Rectal smooth muscle tissue (tissue), 1 donor: ENCODE results near the gene FGGY.
"Not testable (repeated sequence)": the region's sequence is repeated elsewhere in the genome, so short reads cannot be mapped to it uniquely, and the experiment has no call there.

ENCODE experiments used
- H3K27ac ChIP-seq: one replicate; pipeline ENCODE4 v1.7.0; 2013; ENCODE audit warnings: low read depth, low read length, inconsistent platforms
- H3K27me3 ChIP-seq: one replicate; pipeline ENCODE4 v1.7.0; 2013; ENCODE audit warnings: low read length; ENCODE audit not compliant: control insufficient read depth, insufficient read depth
- H3K36me3 ChIP-seq: one replicate; pipeline ENCODE4 v1.7.0; 2013; ENCODE audit warnings: low read length; ENCODE audit not compliant: control insufficient read depth, insufficient read depth
- H3K4me1 ChIP-seq: one replicate; pipeline ENCODE4 v1.7.0; 2013; ENCODE audit warnings: low read length; ENCODE audit not compliant: control insufficient read depth, insufficient read depth
- H3K4me3 ChIP-seq: one replicate; pipeline ENCODE4 v1.7.0; 2013; ENCODE audit warnings: low read length
- H3K9ac ChIP-seq: one replicate; pipeline ENCODE4 v1.7.0; 2013; ENCODE audit warnings: low read length

The FGGY gene

DNA sequence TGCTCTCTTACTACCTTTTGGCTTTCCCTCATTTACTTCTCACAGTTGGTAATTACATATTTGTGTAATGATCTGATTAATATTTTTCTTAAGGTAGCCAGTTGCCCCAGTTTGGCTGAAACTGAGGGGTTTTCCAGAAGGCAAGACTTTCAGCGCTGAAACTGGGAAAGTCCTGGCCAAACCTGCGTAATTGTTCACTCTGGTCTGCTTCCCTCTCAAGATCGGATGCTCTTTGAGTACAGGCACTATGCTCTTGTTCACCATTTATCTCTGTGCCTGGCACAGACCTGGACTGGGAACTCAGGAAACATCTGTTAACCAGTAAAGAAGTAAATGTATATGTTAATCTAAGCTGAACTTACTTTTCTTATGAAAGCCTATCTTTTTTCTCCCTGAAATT is 308.3 kb downstream of the FGGY start:
- H3K27me3 ChIP-seq, result no peaks in the 10 kb centered on the region
- no peaks in the 10 kb centered on the region for H3K36me3 ChIP-seq
- peaks cover 9% of the 10 kb centered on the region for H3K4me1 ChIP-seq
- no peak overlapping the region for H3K27ac ChIP-seq
- H3K9ac ChIP-seq, result no peak overlapping the region
- H3K4me3 ChIP-seq, result no peak overlapping the region

DNA sequence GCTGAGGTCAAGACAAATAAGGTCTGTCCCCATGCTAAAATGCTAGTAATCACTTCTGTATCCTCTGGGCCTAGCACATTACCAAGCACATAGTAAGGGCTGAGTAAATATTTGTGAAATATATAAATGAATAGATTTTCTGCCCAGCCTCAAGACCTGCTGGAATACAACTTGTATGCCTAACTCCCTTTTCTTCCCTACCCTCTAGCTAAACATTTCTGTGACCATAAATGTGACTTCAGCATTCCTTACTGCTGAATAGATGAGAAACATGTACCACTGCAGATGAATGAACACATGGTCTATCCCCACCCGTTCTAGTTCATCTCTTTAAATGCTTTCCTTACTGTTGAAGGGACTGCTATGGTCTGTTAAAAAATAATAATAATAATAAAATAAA is 308.9 kb downstream of the FGGY start:
- no peak overlapping the region for H3K27ac ChIP-seq
- peaks cover 5% of the 10 kb centered on the region for H3K4me1 ChIP-seq
- H3K27me3 ChIP-seq, result no peaks in the 10 kb centered on the region
- no peaks in the 10 kb centered on the region for H3K36me3 ChIP-seq
- H3K9ac ChIP-seq, result no peak overlapping the region
- no peak overlapping the region for H3K4me3 ChIP-seq

DNA sequence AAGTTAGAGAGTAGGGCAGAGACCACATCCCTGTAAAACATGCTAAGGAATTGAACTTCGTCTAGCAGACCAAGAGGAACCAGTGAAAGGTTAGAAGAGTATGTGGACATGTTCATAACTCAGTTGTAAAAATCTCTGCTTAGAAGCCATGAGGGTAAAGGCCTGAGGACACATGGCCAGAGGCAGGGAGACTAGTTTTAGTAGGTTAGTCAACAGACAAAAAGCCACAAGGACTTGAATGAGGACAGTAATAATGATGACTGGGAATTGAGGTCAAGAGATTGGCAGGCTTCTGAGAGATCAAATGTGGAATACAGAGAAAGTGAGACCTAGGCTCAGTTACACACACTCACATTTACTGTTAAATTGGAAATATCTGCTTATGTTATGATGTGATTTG is 312.4 kb downstream of the FGGY start:
- Histone ChIP-seq H3K4me1 (no peaks in the 10 kb centered on the region), H3K27ac (no peak overlapping the region), H3K36me3 (no peaks in the 10 kb centered on the region), H3K27me3 (no peaks in the 10 kb centered on the region), H3K9ac (no peak overlapping the region), H3K4me3 (no peak overlapping the region)

DNA sequence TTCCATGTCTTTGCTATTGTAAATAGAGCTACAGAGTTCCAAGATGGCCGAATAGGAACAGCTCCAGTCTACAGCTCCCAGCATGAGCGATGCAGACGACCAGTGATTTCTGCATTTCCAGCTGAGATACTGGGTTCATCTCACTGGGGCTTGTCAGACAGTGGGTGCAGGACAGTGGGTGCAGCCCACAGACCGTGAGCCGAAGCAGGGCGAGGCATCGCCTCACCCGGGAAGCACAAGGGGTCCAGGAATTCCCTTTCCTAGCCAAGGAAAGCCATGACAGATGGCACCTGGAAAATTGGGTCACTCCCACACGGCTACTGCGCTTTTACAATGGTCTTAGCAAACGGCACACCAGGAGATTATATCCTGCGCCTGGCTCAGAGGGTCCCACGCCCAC is 313.6 kb downstream of the FGGY start:
- H3K9ac ChIP-seq, H3K27ac ChIP-seq, H3K36me3 ChIP-seq, H3K27me3 ChIP-seq, H3K4me3 ChIP-seq, H3K4me1 ChIP-seq: not testable (repeated sequence)

DNA sequence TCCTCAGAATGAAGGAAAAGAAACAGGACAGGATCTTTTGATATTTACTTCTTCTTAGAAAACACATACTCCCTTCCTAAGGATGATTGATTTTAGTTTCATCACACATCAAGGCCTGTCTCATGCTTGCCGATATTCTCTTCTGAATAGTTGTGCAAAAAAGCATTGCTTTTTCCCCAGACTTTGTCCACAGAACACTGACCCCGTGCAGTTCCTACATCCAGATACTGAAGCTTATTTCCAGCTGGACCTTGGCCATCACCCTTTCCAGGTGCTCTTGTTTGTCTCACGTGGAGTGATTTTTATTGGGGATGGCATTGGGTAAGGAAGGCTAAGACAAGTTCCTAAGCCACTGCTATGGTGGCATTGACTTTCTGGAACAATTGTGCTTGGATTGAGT is 320.5 kb downstream of the FGGY start:
- Histone ChIP-seq H3K27me3 (no peaks in the 10 kb centered on the region), H3K9ac (no peak overlapping the region), H3K36me3 (no peaks in the 10 kb centered on the region), H3K4me1 (no peaks in the 10 kb centered on the region), H3K27ac (no peak overlapping the region), H3K4me3 (no peak overlapping the region)

DNA sequence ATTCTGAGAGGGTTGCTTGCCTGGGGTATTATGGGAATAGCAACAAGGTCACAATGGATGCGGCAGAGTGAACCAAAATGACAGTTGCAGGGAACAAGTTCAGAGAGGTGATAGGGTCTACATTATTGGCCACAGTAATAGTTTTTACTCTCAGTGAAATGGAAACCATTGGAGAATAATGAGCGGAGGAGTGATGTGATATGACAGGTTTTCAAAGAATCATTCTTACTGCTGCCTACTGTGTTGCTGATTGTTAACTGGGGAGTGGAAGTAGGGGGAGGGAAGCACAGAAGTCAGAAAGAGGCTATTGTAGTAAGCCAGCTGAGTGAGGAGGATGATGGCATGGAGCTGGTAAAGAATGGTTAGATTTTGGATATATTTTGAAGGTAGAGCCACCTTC is 322.7 kb downstream of the FGGY start:
- H3K4me1 ChIP-seq, result no peaks in the 10 kb centered on the region
- no peaks in the 10 kb centered on the region for H3K36me3 ChIP-seq
- H3K27me3 ChIP-seq, result no peaks in the 10 kb centered on the region
- H3K9ac ChIP-seq, result no peak overlapping the region
- H3K27ac ChIP-seq, result no peak overlapping the region
- no peak overlapping the region for H3K4me3 ChIP-seq

DNA sequence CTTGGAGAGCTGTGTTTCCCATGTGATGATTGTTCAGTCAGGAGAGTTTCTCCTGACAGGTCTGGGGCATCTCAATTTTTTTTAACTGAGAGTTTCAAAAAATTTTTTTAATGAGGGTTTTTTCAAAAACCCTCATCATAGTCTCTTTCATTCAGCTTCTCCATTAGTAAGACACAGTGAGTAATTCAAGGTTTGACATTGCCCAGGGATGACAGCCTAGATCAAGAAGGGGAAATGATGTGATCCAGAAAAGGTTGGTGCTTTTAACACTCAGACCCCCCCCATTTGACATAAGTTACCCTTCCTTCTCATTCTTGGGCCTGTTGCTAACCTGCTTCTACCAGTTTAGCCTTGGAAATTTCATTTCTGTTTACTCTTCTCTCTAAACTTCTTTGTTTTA is 328.5 kb downstream of the FGGY start:
- Histone ChIP-seq H3K27ac (peak overlapping the region; percentile 22), H3K9ac (no peak overlapping the region), H3K4me1 (peaks cover 2% of the 10 kb centered on the region), H3K4me3 (no peak overlapping the region), H3K36me3 (no peaks in the 10 kb centered on the region), H3K27me3 (no peaks in the 10 kb centered on the region)

DNA sequence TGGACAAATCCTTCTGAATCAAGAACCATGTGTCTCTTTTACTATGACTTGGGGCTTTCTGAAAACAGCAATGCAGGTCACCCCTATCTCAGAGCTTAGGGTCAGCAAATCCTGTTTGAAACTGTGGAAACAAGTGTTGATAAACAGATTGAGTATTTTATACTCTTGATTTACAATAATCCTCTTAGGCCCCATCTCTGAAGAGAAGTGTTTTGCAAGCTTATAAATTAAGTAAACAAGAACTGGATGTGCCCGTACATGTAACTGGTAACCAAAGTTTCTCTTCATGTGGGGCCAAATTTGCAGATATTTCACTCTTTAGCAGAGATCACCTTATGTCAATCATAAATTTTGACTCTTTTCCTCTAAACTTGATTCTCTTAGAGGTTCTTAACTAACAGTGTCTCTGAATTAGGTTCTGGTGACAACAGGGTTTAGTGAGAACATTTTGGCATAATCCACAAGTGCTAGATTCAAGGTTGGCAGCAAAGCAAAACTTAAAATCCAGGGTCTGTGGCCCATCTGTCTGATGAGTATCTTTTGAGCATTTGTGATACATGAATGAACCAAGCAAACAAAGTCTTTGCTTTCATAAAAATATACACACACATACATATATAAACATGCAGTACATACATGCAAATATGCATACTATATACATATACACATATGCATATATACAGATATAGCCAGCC is 334.8 kb downstream of the FGGY start:
- H3K27me3 ChIP-seq, result no peaks in the 10 kb centered on the region
- H3K4me3 ChIP-seq, result no peak overlapping the region
- no peak overlapping the region for H3K9ac ChIP-seq
- no peak overlapping the region for H3K27ac ChIP-seq
- H3K4me1 ChIP-seq, result peaks cover 3% of the 10 kb centered on the region
- no peaks in the 10 kb centered on the region for H3K36me3 ChIP-seq

DNA sequence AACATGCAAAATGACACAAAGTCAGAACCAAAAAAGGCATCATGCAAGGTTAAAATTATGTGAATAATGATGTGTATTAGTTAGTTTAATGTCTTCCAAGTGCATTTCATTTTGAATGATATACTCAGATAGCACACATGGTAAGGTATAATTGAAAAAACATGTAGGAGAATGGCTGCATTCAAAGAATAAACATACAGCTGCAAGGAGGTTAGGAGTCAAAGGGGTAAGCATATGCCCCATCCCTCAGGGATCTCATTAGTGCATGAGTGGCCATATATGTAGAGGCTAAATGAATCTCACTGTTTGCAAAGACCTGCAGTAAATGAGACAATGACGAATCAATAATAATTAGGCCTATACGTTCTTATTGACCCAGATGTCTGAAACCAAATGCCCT is 338.2 kb downstream of the FGGY start:
- no peak overlapping the region for H3K9ac ChIP-seq

DNA sequence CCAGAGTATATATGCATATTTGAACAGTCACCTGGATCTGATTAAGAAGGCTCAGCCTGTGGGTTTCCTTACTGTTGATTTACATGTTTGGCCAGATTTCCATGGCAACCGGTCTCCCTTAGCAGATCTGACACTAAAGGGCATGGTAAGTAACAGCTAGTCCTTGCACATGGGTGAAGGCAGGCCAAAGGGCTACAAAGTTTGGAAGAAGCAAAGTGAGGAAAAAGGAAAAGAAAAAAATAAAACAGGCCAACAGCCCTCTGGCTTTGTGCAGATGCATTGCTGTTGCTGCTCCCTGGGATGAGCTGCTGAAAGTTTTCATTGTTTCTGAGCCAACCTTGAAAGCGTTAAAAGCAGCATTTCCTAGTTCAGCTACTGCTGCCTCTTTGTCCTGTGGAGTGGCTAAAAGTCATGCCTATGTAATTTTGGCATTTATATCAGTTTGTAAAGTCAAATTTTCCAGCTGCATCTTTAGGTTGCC is 341.4 kb downstream of the FGGY start:
- Histone ChIP-seq H3K9ac (no peak overlapping the region), H3K4me1 (no peaks in the 10 kb centered on the region), H3K36me3 (no peaks in the 10 kb centered on the region), H3K27ac (no peak overlapping the region), H3K27me3 (no peaks in the 10 kb centered on the region), H3K4me3 (no peak overlapping the region)

More for the DNA sequence above, 338.2 kb downstream of the FGGY start:
- Histone ChIP-seq H3K36me3 (no peaks in the 10 kb centered on the region), H3K27ac (no peak overlapping the region), H3K4me3 (no peak overlapping the region), H3K27me3 (no peaks in the 10 kb centered on the region), H3K4me1 (peaks cover 3% of the 10 kb centered on the region)

DNA sequence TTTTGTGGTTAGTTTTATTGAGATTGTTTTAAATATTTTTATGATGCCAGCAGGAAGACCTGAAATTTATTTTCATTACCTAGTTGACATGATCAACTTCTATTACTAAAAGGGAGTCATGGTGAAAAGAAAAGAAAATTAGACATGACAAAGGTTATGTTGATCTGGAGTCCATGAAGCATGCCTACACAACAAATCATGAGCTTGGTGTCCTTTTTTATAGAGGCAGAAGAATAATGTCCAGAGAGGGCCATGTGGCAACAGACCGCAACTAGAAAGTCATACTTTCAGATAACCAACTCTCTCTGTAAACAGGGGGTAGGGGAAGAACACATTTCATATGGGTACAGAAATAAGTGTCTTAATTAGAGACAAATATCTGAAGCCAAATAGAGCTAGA is 342.4 kb downstream of the FGGY start:
- no peak overlapping the region for H3K4me3 ChIP-seq
- no peaks in the 10 kb centered on the region for H3K36me3 ChIP-seq
- no peak overlapping the region for H3K27ac ChIP-seq
- H3K9ac ChIP-seq, result no peak overlapping the region
- no peaks in the 10 kb centered on the region for H3K4me1 ChIP-seq
- no peaks in the 10 kb centered on the region for H3K27me3 ChIP-seq

DNA sequence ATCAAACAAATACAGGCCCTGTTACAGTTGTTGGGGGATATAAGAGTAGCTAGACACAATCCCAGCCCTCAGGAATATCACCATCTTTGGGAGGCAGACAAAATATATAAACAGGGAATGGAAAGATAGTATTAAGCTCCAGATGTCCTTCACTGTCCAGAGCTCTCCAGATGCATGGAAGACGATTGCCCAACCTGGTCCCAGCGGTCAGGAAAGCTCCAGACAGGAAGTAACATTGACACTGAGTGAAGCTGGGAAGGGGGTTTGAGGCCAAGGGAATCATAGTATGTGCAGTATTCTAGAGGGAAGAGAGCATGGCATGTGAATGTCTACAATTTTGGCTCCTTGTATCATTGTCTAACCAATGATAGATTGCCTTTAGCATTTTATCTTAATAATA is 344.0 kb downstream of the FGGY start:
- Histone ChIP-seq H3K27me3 (no peaks in the 10 kb centered on the region), H3K27ac (no peak overlapping the region), H3K4me3 (no peak overlapping the region), H3K4me1 (no peaks in the 10 kb centered on the region), H3K36me3 (no peaks in the 10 kb centered on the region), H3K9ac (no peak overlapping the region)

DNA sequence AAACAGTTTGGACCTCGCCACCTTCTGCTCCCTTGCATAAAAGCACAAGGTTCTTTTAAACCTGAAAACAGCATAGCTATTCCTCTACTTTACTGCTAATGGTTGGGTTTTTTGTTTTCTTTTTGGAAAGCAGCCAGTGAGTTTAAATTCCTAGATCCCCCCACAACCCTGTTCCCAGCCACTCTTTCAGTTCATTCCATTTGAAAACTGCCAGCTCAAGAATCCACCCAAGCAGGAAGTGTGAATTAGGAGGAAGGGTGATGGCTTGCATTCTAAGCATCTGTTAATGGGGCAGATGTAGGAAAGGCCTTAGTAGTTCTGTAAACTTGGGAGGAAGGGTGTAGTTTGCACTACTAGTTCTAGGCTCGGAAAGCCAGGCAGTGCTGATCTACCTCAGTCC is 344.9 kb downstream of the FGGY start:
- Histone ChIP-seq H3K27ac (no peak overlapping the region), H3K4me3 (no peak overlapping the region), H3K9ac (no peak overlapping the region), H3K27me3 (no peaks in the 10 kb centered on the region), H3K36me3 (no peaks in the 10 kb centered on the region), H3K4me1 (no peaks in the 10 kb centered on the region)
